Testis (tissue), 2 donors: Measurements from ENCODE around the gene PSD2.

Experiments
- POLR2A ChIP-seq: fragments of 450-650 bp; IDR thresholded peaks from one replicate; pipeline ENCODE4 v1.6.1; 2017; ENCODE audit warnings: antibody characterized with exemption, mild to moderate bottlenecking, moderate library complexity
- TF ChIP-seq, protein P1 (sequence below), 3 experiments: fragments of 450-650 bp in 2 of 3; fragments of 200-600 bp in 1 of 3; sonication (generic) in 1 of 3; IDR thresholded peaks; one replicate each; pipeline ENCODE4 v1.5.1; 2016 to 2019; ENCODE audit warnings: antibody characterized with exemption in 3 of 3, mild to moderate bottlenecking in 2 of 3, moderate library complexity in 1 of 3

DNA sequence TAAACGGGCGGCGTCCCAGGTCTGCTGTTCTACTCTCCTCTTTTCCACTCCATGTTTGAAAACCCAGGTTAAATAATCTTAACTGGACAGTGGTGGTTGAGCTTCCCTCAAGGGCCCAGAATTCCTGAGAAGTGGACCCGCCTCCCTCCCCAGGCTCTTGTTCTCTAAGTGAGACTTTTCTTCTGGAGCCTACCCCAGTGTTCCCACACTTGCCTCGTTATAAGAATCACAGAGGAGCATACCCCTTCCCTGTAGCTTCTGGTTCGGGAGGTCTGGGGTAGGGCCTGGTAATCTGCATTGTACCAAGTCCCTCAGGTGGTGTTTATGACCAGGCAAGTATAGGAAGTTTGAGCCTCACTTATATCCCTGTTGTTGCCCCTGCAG lies 12.0 kb downstream of the PSD2 start:
- TF ChIP-seq, protein P1, sequence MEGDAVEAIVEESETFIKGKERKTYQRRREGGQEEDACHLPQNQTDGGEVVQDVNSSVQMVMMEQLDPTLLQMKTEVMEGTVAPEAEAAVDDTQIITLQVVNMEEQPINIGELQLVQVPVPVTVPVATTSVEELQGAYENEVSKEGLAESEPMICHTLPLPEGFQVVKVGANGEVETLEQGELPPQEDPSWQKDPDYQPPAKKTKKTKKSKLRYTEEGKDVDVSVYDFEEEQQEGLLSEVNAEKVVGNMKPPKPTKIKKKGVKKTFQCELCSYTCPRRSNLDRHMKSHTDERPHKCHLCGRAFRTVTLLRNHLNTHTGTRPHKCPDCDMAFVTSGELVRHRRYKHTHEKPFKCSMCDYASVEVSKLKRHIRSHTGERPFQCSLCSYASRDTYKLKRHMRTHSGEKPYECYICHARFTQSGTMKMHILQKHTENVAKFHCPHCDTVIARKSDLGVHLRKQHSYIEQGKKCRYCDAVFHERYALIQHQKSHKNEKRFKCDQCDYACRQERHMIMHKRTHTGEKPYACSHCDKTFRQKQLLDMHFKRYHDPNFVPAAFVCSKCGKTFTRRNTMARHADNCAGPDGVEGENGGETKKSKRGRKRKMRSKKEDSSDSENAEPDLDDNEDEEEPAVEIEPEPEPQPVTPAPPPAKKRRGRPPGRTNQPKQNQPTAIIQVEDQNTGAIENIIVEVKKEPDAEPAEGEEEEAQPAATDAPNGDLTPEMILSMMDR (IDR thresholded peaks at IDR 0.05), result no peak
- TF ChIP-seq POLR2A, result no peak
